A172 (cell line): ENCODE measurements around the gene RGMA. TPM values are rescaled to one million over a fixed set of nuclear protein-coding genes. Genes with fewer than 3 reads are reported as not detected.

ENCODE experiments used
- DNase-seq: peaks from one replicate; pipeline ENCODE4 v3.0.0-alpha.2; 2015; ENCODE audit warnings: low spot score
- total RNA-seq: library from RNA; depleted of rRNA; stranded (reverse); fragments of >200 nt; shearing (Covaris generic); gene quantifications from 2 replicates; pipeline ENCODE4 v1.2.3, GENCODE V29; 2014; rRNA removed

Gene RGMA, protein sequence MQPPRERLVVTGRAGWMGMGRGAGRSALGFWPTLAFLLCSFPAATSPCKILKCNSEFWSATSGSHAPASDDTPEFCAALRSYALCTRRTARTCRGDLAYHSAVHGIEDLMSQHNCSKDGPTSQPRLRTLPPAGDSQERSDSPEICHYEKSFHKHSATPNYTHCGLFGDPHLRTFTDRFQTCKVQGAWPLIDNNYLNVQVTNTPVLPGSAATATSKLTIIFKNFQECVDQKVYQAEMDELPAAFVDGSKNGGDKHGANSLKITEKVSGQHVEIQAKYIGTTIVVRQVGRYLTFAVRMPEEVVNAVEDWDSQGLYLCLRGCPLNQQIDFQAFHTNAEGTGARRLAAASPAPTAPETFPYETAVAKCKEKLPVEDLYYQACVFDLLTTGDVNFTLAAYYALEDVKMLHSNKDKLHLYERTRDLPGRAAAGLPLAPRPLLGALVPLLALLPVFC
- total RNA-seq: 0.05 and 0.90 TPM in 2 replicates

- DNase-seq: no peak
Measured at GRCh38 chr15:93088981-93089726, at the start of gene RGMA. RGMA (minus strand) TSS chr15:93089211; CDS start chr15:93088932, 279 bp downstream.

- no peak for DNase-seq
Measured at GRCh38 chr15:93136606-93137005, 47.6 kb upstream of the RGMA start.

- DNase-seq: no peak
Measured at GRCh38 chr15:93135997-93136397, 47.0 kb upstream of the RGMA start.

- no peak for DNase-seq
Measured at GRCh38 chr15:93135459-93135858, 46.4 kb upstream of the RGMA start.

- DNase-seq: no peak
Measured at GRCh38 chr15:93131485-93132095, 42.6 kb upstream of the RGMA start.

DNA sequence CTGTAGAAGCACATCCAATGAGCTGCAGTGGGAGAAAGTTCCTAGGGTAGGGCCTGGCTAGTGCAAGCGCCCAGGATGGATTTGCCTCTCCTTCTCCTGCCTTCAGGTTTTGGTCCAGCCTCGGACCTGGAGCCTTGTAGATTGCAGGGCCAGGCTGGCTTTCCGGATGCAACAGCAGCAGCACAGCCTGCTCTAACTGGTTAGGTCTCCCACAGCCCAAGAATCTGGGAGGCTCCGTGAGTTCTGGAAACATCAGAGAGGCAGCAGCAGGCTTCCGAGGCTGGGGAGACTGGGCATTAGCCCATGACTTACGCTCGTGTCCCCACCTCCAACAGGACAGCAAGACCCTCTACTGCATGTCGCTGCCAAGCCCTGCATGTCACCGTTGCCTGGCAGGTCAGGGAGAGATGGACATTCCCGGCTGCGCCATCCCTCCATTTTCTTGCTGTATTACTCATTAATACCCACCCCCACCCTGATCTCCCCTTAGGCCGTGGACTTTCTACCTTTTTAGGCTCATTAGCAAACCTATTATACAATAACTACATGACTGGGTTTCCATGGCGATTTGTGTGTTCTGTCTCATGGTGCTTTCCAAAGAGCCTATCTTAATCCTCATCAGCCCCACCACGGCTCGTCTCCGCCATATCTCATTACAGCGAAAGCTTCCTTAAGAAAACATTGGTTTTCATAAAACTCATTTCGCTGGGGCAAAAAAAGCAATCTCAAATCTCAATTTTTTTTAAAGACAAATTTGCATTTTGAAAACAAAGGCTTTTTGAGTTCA is 40.9 kb upstream of the RGMA start:
- no peak for DNase-seq

DNA sequence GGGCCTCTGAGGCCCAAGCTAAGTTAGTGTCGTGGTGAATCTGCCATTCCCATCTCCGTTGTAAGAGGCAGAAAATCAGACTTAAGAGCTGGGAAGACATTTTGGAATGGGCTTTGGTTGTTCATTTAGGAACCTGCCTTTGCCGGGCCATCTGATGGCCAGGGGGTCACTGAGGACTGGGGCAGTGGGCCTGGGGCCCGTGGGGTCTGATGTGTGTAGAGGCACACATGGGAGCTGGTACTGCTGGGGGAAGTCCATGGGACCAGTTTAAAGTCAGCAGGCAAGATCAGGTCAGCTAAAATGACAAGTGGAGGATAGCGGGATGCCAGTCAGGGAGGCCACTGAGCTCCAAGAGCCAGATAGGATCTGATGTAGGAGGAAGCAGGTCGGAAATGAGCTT is 38.3 kb upstream of the RGMA start:
- DNase-seq: no peak

GRCh38 chr15:93126599-93126998 is 37.6 kb upstream of the RGMA start:
- no peak for DNase-seq

- no peak for DNase-seq
Measured at GRCh38 chr15:93126148-93126547, 37.1 kb upstream of the RGMA start.

DNA sequence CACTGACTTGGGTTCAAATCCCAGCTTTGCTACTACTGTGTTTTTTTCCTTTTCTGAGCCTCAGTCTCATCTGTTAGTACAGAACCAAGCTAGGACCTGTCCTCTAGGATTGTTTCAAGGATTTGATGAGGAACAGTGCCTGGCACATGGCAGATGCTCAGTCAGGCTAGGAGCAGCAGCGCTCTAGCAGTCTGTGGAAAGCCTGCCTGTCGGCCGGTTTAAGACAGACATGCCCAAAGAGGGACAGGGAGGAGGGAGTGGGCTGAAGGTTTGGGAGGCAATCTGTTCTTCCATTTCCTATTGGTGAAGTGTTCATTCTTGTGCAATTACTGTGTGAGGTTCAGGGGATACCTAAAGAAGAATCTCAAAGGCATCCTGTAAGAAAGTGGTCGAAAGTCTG is 35.1 kb upstream of the RGMA start:
- DNase-seq: no peak

DNA sequence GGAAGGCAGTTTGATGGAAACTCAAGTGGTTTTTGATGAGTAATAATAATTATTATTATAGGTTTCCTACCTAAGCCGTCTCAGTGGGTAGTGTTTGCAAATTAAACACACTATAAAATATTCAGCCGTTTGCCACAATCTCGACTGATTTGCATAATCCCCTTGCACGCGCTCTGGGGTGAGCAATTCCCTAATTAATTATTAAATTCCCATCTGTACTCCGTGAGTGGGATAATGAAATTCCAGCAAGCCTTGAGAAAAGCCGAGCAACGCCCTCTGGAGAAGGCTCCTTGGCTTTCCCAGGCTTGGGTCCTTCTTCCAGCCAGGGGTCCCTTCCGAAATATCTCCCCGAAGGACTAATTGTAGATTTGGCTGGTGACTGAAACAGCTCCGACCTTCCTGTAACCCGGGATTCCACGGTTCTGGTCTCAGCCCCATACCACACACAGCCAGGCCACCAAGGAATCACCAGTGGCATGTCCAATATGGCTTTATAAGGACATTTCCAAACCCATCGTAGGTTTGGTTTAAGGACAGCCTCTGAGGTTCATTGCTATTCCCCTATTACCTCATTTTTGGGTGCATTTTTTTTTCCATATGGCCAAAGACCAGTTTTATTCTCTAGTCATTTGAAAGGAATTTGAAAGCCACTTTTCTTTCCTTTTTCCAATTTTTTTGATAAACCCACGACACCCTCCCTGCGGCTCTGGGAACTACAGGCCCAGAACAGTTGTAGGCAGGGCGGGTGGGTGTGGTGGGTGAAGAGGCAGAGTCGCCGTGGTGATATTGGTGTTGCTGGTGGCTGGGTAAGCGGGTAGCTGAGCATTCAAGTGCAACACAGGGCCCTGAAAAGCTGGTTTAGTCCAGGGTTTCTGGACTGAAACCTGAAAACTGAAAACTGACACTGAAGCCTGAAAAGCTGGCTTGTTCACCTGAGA is 33.2 kb upstream of the RGMA start:
- no peak for DNase-seq

DNA sequence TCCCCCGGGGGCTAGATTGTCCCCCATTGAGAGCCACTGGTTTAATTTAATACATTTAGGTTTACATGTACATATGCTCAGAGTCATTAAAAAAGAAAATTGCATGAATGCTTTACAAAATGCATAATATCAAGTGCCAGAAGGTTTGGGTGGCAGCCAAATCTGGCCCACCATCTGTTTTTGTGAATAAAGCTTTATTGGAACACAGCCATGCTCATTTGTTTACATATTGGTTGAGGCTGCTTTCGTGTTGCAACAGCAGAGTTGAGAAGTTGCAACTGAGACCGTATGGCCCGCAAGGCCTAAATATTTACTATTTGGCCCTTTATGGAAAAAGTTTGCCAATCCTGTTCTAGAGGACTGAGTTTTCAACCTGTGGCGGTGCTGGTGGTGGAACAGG is 32.1 kb upstream of the RGMA start:
- no peak for DNase-seq

GRCh38 chr15:93118904-93119303 is 29.9 kb upstream of the RGMA start:
- DNase-seq: no peak

DNA sequence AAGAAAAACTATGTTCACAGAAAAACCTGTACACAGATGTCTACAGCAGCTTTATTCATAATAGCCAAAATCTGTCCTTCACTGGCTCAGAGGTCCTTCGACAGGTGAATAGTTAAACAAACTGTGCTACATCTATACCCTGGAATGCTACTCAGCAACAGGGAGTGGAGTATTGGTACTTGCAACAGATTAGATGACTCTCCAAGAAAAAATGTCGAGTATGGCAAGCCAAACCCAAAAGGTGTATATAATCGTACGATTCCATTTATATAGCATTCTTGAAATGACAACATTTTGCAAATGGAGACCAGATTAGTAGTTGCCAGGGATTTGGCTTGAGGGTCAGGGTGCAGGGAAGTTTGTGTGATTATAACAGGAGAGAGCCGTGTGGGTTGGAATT is 22.4 kb upstream of the RGMA start:
- DNase-seq: no peak

DNA sequence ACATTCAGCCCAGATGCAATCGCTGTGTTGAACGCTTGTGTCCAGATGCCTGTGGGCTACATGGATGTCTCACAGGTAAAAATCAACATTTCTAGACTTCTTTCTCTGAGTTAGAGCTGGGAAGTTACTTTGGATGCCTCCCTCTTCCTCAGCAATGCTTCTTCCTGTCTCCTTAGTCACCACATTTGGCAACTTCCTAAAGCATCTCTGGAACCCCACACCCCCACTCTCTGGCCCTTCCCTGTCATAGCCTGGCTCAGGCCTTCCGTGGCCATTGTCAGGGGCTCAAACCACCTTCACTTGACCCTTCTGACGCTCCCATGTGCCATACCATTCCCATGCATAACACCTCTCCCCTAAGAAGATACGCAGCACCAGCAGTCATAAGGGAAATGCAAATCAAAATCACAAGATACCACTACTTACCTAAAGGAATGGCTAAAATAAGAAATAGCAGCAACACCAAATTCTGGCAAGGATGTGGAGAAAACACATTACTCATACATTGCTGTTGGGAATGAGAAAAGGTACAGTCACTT is 21.6 kb upstream of the RGMA start:
- DNase-seq: peak; percentile 4

DNA sequence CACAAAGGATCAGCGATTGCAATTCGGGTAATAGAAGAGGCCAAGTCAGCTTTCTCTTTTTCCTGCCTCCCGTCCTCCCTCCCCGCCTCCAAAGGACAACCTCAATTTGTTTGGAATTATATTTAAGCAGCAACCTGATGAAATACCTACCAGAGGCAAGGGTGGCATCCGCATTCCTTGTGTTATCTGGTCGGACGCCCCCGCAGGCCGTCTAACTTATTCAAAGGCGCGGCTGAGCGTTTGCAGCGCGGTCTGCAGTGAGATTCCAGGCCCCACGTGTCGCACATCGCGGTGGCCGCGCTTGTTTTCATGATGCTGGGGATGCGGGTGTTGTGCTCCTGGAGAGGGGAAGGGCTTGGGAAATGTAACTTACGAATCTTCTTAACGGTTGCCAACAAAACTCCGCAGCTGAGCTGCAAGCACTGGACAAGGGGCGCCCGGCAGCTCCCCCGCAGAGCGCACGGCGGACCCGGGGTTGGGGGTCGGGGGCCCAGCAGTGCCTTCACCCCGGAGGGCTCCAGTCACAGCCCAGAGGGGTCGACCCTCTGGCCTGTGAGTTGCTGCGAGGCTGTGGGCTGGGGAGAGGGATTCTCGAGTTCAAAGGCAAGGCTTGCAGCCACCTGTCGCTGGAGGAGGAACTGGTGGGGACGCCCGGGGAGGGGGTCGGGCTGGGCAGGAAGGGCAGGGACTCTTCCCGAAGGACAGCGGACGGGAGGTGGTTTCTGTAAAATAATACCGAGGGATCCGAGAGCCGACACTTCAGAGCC is 20.5 kb upstream of the RGMA start:
- no peak for DNase-seq

GRCh38 chr15:93107646-93108045 is 18.6 kb upstream of the RGMA start:
- no peak for DNase-seq

DNA sequence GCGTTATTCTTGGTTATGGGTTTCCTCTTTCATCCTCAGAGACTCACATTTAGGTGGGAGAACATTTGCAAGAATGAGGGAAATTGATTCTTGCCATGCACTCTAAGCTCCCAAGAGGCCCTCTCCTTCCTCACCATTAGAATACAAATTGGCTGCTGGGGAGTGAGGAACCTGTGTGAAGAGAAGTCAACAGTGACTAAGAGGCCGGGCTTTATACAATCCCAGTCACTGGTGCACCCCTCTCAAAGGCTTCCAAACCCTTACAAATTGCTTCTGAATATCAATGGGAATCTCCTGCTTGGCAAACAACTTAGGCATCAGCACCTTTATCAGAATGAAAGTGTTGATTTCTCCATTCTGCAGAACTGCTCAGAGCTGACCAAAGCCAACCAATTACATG is 16.5 kb upstream of the RGMA start:
- DNase-seq: no peak

- DNase-seq: no peak
Measured at GRCh38 chr15:93103823-93104222, 14.8 kb upstream of the RGMA start.

DNA sequence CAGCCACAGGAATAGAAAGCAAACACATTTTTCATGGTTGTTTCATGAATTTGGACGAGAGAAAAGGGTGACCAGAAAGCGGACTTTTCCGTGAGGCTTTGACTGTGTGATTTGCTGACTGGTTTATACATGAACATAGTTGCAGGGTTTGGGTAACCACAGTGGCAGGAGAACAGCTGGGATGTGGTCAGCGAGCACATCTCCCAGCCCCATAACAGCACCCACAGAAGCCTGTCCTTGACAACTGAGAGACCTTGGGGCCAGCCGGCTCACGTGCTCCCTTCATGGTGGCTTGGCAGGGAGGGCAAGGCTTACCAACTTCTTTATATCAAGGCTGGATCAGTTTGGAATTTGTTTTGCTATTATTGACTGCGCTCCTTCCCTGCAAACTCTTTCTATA is 13.2 kb upstream of the RGMA start:
- DNase-seq: no peak
